Prostate gland (tissue), 2 donors: ENCODE data around the gene NUP85.

ENCODE experiments used
- POLR2A ChIP-seq: fragments of 450-650 bp; IDR thresholded peaks from one replicate; pipeline ENCODE4 v1.6.1; 2016; ENCODE audit warnings: antibody characterized with exemption, mild to moderate bottlenecking
- TF ChIP-seq, protein P1 (sequence below), 4 experiments: fragments of 200-600 bp in 2 of 4; fragments of 450-650 bp in 2 of 4; sonication (generic) in 2 of 4; IDR thresholded peaks; 1 replicate in 3 of 4; 2 replicates in 1 of 4; pipeline ENCODE4 v1.5.1; 2016 to 2019; ENCODE audit warnings: antibody characterized with exemption in 4 of 4, mild to moderate bottlenecking in 2 of 4, moderate library complexity in 2 of 4

DNA sequence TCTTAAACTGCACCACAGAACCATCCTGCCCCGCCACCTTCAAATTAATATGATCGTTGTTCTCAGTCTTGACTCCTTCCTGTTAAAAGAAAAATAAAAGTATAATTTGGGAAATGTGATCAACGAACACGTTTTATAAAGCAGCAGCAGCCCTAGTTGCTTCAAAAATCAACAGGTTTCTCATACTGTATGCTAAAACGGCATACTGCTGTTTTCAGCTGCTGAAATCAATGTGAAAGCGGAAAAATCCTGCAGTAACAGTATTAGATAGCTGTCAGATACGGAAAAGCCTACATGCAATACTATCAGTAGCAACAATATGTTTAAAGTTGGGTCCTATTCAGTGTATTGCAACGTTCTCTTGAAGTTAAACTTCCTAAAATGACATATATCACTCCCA lies 24.4 kb upstream of the NUP85 start:
- no peak for TF ChIP-seq POLR2A
- TF ChIP-seq, protein P1, sequence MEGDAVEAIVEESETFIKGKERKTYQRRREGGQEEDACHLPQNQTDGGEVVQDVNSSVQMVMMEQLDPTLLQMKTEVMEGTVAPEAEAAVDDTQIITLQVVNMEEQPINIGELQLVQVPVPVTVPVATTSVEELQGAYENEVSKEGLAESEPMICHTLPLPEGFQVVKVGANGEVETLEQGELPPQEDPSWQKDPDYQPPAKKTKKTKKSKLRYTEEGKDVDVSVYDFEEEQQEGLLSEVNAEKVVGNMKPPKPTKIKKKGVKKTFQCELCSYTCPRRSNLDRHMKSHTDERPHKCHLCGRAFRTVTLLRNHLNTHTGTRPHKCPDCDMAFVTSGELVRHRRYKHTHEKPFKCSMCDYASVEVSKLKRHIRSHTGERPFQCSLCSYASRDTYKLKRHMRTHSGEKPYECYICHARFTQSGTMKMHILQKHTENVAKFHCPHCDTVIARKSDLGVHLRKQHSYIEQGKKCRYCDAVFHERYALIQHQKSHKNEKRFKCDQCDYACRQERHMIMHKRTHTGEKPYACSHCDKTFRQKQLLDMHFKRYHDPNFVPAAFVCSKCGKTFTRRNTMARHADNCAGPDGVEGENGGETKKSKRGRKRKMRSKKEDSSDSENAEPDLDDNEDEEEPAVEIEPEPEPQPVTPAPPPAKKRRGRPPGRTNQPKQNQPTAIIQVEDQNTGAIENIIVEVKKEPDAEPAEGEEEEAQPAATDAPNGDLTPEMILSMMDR (IDR thresholded peaks at IDR 0.05): no peak
